ENCODE results near the gene SETDB2.
A peak's percentile ranks its signal among the peaks of the same experiment; 100 is the strongest.

The SETDB2 gene

GRCh38 chr13:49481788-49482187 is 37.7 kb downstream of the SETDB2 start:
- no peak for DNase-seq

DNA sequence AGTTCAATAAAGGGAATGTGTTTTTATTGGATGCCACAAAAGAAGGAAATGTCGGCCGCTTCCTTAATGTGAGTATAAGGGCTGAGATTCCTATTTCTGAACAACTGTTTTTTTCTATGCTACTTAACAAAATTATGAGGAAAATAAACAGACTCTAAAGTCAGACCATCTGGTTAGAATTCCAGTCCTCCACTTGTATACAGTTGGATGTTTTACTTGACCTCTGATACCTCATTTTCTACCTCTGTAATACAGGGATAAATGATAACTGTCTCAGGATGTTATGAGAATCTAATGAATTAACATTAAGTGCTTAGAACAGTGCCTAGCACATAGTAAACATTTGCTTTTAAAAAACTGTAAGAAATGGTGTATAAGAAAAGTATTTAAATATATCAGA is 44.5 kb downstream of the SETDB2 start:
- no peak for DNase-seq

DNA sequence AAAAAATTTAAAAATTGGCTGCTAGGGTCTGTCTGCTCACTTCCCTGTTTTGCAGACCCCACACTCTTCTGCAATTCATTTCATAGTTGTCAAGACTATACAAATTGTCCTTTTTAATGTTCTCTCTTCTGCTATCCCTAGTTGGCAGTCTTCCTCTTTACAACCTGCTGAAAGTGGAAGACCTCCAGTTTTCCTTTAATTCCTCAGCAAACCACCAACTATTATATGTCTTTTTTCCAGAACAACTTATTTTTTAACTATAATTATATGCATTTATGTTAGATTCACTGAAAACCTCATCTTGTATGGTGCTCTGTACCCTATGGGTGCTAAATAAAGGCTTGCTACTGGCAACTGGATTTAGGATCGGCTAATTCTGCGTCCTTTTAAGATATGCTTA is 50.6 kb downstream of the SETDB2 start:
- no peak for DNase-seq

DNA sequence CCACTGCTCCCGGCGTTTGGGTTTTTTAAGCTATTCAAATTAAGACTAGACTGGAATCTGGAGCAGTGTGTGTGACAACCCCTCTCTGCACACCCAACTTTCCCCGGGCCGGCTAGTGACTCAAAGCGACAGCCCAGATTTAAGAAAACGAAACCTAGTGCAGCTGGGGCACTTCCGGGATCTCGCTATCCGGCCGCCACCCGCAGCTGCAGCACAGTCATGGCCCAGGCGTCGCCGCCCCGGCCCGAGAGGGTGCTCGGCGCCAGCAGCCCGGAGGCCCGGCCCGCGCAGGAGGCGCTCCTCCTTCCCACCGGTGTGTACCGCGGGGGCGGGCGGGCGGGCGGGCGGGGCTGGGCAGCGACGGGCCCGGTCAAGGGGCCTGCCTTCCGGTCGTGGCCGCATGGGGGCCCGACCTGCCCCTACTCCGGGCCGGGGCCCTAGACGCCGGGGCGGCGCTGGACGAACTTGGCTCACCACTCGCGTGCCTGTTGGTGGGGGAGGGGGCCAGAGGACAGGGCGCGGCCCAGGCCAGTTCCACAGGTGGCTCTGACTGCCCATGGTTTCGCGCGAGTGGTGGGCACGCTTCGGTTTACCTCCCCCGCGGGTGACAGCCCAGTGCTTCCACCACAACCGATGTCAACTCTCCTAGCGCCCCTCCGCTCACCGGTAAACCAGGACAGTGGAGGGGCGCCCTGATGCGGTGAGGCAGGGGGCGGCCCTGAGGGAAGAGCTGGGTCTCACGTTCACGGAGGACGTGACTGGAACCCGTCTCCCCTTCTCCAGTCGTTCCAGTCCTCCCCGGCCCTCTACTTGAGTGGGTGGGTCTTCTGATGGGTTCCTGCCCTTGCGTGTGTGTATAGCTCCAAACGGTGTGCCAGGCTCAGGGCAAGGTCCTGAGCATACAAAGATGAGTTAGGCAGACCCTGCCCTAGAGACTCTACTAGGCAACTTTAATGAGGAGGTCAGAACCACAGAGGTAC is 52.0 kb downstream of the SETDB2 start, which contains the start of gene PHF11:
PHF11 (plus strand) TSS at position 171 of the 980 bp plus-strand sequence; CDS start at position 220, 49 bp downstream.
- peak; percentile 89 to 92 for DNase-seq

GRCh38 chr13:49496837-49497236 is 52.8 kb downstream of the SETDB2 start:
- peak; percentile 67 to 72 for DNase-seq

DNA sequence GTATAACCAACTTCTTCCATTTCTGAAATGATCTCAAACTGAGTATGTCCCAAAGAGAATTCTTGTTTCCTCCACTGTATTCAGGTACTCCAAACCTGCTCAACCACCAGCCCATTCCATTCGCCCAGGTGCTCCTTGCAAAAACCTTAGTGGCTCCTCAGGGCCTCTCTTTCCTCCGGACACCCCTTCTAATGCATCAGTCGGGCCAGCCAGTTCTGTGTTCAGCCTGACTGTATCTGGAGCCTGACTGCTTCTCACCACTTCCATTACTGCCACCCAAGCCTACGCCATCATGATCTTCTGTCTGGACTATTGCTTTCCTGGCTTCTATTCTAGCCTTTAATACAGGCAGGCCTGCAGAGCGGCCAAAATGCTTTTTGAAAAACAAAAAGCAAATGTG is 53.2 kb downstream of the SETDB2 start:
- no peak for DNase-seq

- DNase-seq: no peak
Measured at GRCh38 chr13:49498206-49498605, 54.1 kb downstream of the SETDB2 start.

DNA sequence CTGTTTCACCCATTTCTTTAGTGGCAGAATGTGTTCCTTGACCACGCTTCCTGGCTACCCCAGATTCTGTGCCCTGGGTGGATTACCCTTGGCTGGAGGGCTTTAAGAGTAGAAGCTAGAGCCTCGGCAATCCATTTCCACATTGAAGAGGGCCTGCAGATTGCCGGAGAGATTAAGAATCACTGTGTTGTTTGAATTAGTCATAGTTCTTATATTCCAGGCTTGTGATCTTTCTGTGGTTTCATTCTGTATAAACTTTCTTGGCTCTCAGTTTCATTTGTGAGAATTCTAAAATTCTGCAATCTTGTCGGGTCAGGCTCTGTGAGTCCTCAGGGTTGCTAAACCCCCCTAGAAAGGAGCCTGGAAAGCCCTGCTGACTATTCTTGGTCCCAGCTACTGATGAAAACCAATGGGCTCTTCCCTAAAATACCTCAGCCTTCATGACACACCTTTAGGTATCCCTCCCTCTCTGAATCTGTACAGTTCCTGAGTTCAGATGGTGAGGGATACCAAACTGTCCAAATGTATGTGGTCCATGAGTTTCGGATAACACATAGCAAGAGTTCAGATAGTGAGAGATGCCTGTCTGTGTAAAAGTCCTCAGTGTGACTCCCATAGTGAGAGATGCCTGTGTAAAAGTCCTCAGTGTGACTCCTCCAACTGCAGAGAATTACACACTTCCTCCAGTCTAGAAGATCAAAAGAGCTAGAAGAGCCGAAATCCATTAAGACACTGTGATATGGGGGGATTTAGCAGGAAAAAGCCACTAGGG is 56.0 kb downstream of the SETDB2 start:
- peak in 1 of 2 donors; percentile 30 for DNase-seq

- DNase-seq: no peak
Measured at GRCh38 chr13:49502954-49503353, 58.9 kb downstream of the SETDB2 start.

GRCh38 chr13:49503951-49504350 is 59.9 kb downstream of the SETDB2 start:
- no peak for DNase-seq

DNA sequence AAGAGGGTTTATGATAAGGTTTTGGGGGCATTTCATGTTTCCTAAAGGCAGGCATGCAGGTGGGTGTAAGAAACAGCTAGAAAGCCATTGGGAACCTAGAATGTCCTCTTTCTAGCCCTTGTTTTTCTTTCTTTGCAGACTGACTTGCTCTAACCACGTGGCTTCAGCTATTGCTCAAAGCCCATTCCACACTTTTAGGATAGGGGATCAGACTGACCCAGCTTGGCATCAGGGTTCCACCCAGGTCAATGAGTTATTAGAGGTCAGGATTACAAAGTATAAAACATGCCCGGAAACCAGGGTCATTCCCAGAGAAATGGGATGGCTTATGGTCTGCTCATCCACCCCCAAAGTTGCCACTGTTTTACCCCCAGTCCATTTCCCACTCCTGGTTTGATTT is 68.5 kb downstream of the SETDB2 start:
- DNase-seq: no peak

GRCh38 chr13:49516467-49516866 is 72.4 kb downstream of the SETDB2 start:
- no peak for DNase-seq

DNA sequence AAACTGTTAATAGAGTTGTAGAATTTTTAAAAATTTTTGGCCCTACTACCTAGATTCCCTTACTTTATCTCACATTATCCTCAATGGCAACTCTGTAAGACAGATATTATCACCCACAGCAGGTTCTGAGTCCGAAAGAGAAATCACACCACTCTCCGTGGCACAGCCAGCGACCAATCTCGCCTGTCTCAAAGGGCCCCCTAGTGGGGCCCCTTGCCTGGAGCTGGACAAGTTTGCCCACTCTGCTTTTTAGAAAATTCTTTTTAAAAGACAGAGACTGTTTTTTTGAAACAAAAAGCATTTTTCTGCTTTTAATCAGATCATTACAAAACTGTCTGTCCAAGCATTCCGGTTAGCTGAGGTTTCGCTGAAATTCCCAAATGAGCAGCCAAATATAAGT is 73.4 kb downstream of the SETDB2 start:
- no peak for DNase-seq

GRCh38 chr13:49521224-49521623 is 77.2 kb downstream of the SETDB2 start:
- DNase-seq: no peak

DNA sequence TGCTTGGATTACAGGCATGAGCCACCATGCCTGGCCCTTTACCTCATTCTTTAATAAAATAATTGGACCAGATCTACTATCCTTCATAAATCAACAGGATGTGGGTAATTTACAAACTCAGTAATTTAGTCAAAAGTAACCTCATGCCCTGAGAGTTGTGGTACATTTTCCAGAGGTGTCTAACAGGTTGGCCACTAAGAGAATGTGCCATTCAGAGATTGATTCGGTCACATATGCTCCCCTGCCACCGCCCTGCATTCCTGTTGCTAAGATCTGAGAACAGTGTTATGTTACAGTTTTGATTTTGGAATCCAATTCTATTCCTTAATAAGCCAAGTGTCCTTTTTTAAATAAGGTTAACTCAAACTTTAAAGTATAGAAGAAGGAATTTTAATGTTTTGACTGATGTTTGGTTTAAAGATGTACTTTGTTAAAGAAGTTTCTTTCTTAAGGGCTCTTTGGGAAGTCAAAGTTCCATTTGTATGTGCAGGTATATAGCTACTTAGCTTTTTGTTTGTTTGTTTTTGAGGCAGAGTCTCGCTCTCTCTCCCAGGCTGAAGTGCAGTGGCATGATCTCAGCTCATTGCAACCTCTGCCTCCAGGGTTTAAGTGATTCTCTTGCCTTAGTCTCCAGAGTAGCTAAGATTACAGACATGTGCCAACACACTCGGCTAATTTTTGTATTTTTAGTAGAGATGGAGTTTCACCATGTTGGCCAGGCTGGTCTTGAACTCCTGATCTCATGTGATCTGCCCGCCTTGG is 80.8 kb downstream of the SETDB2 start:
- DNase-seq: no peak

GRCh38 chr13:49527123-49527522 is 83.0 kb downstream of the SETDB2 start:
- DNase-seq: no peak

GRCh38 chr13:49528161-49528560 is 84.1 kb downstream of the SETDB2 start:
- no peak for DNase-seq

- DNase-seq: no peak
Measured at GRCh38 chr13:49530457-49530856, 86.4 kb downstream of the SETDB2 start.

GRCh38 chr13:49532593-49532992 is 88.5 kb downstream of the SETDB2 start:
- no peak for DNase-seq

GRCh38 chr13:49533011-49533410 is 88.9 kb downstream of the SETDB2 start:
- DNase-seq: no peak

- DNase-seq: no peak
Measured at GRCh38 chr13:49533591-49534269, 89.7 kb downstream of the SETDB2 start.

GRCh38 chr13:49536144-49536873 is 92.2 kb downstream of the SETDB2 start:
- DNase-seq: no peak

All from activated CD4-positive, alpha-beta T cell treated with anti-CD3 and anti-CD28 coated beads for 4 hours (primary cell).